ENCODE measurements around the gene ACSF3.
"Not testable (repeated sequence)": the region's sequence is repeated elsewhere in the genome, so short reads cannot be mapped to it uniquely, and the experiment has no call there.

DNA sequence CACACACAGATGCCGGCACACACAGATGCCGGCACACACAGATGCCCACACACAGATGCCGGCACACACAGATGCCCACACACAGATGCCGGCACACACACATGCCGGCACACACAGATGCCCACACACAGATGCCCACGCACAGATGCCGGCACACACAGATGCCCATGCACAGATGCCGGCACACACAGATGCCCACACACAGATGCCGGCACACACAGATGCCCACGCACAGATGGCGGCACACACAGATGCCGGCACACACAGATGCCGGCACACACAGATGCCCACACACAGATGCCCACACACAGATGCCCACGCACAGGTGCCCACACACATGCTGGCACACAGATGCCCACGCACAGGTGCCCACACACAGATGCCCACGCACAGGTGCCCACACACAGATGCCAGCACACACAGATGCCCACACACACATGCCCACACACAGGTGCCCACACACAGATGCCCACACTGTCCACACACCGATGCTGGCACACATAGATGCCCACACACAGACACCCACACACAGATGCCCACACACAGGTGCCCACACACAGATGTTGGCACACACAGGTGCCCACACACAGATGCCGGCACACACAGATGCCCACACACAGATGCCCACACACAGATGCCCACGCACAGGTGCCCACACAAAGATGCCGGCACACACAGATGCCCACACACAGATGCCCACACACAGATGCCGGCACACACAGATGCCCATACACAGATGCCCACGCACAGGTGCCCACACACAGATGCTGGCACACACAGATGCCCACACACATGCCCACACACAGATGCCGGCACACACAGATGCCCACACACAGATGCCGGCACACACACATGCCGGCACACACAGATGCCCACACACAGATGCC, 95.1 kb downstream of the ACSF3 start:
- TF ChIP-seq, protein P1, sequence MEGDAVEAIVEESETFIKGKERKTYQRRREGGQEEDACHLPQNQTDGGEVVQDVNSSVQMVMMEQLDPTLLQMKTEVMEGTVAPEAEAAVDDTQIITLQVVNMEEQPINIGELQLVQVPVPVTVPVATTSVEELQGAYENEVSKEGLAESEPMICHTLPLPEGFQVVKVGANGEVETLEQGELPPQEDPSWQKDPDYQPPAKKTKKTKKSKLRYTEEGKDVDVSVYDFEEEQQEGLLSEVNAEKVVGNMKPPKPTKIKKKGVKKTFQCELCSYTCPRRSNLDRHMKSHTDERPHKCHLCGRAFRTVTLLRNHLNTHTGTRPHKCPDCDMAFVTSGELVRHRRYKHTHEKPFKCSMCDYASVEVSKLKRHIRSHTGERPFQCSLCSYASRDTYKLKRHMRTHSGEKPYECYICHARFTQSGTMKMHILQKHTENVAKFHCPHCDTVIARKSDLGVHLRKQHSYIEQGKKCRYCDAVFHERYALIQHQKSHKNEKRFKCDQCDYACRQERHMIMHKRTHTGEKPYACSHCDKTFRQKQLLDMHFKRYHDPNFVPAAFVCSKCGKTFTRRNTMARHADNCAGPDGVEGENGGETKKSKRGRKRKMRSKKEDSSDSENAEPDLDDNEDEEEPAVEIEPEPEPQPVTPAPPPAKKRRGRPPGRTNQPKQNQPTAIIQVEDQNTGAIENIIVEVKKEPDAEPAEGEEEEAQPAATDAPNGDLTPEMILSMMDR (IDR thresholded peaks at IDR 0.05; ENCODE audit: poor library complexity, severe bottlenecking) = not testable (repeated sequence)
- TF ChIP-seq, protein P2, sequence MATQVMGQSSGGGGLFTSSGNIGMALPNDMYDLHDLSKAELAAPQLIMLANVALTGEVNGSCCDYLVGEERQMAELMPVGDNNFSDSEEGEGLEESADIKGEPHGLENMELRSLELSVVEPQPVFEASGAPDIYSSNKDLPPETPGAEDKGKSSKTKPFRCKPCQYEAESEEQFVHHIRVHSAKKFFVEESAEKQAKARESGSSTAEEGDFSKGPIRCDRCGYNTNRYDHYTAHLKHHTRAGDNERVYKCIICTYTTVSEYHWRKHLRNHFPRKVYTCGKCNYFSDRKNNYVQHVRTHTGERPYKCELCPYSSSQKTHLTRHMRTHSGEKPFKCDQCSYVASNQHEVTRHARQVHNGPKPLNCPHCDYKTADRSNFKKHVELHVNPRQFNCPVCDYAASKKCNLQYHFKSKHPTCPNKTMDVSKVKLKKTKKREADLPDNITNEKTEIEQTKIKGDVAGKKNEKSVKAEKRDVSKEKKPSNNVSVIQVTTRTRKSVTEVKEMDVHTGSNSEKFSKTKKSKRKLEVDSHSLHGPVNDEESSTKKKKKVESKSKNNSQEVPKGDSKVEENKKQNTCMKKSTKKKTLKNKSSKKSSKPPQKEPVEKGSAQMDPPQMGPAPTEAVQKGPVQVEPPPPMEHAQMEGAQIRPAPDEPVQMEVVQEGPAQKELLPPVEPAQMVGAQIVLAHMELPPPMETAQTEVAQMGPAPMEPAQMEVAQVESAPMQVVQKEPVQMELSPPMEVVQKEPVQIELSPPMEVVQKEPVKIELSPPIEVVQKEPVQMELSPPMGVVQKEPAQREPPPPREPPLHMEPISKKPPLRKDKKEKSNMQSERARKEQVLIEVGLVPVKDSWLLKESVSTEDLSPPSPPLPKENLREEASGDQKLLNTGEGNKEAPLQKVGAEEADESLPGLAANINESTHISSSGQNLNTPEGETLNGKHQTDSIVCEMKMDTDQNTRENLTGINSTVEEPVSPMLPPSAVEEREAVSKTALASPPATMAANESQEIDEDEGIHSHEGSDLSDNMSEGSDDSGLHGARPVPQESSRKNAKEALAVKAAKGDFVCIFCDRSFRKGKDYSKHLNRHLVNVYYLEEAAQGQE (IDR thresholded peaks at IDR 0.05; ENCODE audit: borderline replicate concordance) = not testable (repeated sequence)

All from neural cell (in vitro differentiated cells).